Measurements from ENCODE around the gene HS6ST1.

HS6ST1 gene

DNA sequence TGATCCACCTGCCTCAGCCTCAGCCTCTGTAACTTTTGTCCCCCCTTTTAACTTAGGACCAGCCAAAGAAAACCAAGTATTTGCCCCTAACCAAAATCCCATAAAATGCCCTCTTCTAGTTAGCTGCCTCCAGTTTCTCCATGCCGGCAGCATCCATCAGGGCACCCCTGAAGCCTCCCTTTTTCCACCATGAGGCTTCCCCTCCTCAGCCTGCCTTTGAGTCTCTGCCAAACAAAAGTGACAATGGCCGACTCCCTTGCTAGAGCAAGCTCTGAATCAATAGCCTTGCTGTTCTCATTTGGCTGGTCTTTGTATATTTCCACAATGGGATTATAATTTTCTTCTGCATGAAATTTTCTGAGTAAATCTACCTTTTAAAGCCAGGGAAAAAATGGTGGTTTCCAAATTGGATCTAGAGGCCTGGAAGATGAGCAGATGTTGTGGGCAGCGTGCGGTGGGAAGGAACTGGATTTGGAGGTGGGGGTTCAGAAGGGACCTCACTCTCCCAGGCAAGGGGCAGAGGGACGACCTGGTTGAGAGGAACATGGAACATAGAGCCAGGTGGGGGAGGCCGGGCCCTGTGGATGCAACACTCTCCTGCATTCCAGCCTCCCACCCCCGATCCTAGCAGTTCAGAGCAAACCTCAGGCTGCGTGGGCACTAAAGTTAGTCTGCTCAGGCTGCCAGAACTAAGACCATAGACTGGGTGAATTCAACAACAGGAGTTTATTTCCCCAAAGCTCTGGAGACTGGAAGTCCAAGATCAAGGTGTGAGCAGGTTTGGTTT is 80.6 kb downstream of the HS6ST1 start:
- DNase-seq (ENCODE audit: low read depth in 2 of 2), result no peak

- DNase-seq (ENCODE audit: low read depth in 2 of 2), result no peak
Measured at GRCh38 chr2:128237081-128237534, 81.6 kb downstream of the HS6ST1 start.

DNA sequence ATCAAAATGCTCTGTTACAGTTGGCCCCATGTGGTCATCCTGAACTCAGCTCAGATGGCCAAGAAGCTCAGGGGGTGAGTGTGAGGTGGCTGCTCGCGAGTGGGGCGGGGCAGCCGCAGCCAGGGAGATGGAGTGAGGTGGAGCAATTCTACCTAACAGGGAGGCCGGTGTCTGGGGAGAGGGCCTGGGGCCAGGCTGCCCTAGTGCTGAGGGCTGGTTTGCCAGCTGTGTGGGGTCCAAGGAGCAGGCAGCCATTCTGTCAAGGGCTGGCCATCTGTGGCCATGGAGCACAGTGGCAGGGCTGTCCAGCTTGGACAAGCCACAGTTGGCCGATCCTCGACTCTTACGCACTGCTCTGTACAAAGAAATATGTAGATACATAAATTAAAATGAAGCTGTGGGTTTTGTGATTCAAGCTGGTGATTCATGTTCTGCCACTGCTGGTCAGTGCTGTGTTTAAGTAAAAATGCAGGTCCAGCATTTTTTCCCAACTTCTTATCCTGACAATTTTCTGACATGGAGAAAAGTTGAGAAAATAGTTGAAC is 82.1 kb downstream of the HS6ST1 start:
- DNase-seq (ENCODE audit: low read depth in 2 of 2), result no peak

GRCh38 chr2:128235581-128235980 is 83.1 kb downstream of the HS6ST1 start:
- no peak for DNase-seq (ENCODE audit: low read depth in 2 of 2)

- DNase-seq (ENCODE audit: low read depth in 2 of 2), result no peak
Measured at GRCh38 chr2:128234613-128235012, 84.1 kb downstream of the HS6ST1 start.

- no peak for DNase-seq (ENCODE audit: low read depth in 2 of 2)
Measured at GRCh38 chr2:128233790-128234395, 84.8 kb downstream of the HS6ST1 start.

DNA sequence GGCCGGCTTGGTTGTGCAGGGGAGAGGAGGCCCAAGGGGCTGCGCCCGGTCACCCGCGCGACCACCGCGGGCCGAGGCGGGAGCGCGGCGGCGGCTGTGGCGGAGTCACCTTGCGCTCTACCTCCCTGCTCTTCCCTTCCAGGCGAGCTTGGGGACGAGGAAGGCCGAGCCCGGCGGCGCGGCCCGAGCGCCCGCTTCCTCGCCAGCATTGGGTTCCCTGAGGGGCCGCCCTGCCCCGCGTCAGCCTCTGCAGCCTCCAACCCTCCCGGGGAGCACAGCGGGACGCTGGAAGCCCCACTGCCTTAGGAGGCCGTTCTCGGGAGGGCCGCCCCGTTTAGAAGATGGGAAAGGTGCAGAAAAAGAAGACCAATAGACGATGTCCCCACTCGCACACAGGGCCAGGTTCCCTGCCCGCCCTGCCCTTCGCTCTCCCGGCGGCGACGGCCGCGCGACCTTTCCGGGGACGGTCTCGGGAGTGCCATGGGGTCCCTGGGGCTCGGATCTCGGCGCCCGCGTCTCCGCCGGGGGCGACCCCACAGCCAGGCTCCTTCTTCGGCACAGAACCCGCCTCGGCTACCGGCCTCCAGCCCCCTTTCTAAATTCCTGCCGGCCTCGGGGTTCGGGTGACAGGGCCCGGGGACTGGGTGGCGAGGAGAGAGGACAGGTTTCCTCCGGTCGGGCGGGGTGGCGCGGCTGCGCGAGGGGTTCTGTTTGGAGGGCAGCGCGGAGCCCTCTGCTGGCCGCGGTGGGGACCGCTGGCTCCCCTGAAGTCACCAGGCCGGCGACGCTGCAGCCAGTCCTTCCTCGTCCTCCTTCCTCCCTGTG is 85.5 kb downstream of the HS6ST1 start:
- DNase-seq (ENCODE audit: low read depth in 2 of 2), result peak; percentile 69 to 84

- DNase-seq (ENCODE audit: low read depth in 2 of 2), result no peak
Measured at GRCh38 chr2:128228894-128229293, 89.8 kb downstream of the HS6ST1 start.

- no peak for DNase-seq (ENCODE audit: low read depth in 2 of 2)
Measured at GRCh38 chr2:128227862-128228261, 90.8 kb downstream of the HS6ST1 start.

DNA sequence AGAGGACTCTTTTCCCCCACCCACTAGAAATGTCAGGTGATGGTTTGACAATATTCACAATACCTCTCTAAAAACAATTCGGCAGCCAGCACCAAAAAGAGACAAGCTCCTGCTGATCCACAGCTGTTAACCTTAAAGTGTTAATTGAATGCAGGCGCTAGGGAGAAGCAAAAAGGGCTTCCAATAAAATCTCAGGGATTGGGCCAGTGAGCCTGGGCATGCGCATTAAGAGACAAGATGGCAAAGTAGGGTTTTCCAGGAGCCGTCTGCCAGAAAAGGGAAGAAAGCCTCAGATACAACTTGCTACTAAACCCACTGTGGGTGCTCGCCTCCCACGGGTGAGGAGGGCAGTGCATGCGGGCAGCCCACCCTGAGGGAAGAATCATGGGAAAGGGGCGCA is 98.8 kb downstream of the HS6ST1 start:
- no peak for DNase-seq (ENCODE audit: low read depth in 2 of 2)

DNA sequence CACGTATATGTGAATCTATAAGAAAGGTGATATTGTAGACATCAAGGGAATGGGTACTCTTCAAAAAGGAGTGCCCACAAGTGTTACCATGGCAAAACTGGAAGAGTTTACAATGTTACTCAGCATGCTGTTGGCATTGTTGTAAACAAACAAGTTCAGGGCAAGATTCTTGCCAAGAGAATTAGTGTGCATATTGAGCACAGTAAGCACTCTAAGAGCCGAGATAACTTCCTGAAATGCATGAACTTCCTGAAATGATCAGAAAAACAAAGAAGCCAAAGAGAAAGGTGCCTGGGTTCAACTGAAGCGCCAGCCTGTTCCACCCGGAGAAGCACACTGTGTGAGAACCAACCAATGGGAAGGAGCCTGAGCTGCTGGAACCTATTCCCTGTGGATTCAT is 101.0 kb downstream of the HS6ST1 start:
- no peak for DNase-seq (ENCODE audit: low read depth in 2 of 2)

- DNase-seq (ENCODE audit: low read depth in 2 of 2), result no peak
Measured at GRCh38 chr2:128215897-128216642, 102.6 kb downstream of the HS6ST1 start.

Measured in stimulated activated CD4-positive, alpha-beta T cell treated with anti-CD3 and anti-CD28 coated beads, Interleukin-12 subunit alpha, Interleukin-12 subunit beta, amount 100 ng/mL, for 24 hours (primary cell).